Neutrophil (primary cell): ENCODE measurements around the gene GRM5.

ENCODE experiments used
- H3K27ac ChIP-seq: fragments of 200-600 bp; sonication (generic); 2 replicates; pipeline ENCODE4 v1.5.1; 2016; ENCODE audit warnings: mild to moderate bottlenecking, moderate library complexity
- H3K27me3 ChIP-seq: fragments of 200-600 bp; sonication (generic); 2 replicates; pipeline ENCODE4 v1.6.0; 2016; ENCODE audit warnings: mild to moderate bottlenecking
- H3K36me3 ChIP-seq: fragments of 200-600 bp; sonication (generic); 2 replicates; pipeline ENCODE4 v1.5.1; 2017
- H3K4me1 ChIP-seq, 2 experiments: fragments of 200-600 bp in 1 of 2; sonication (generic) in 1 of 2; 1 replicate in 1 of 2; 2 replicates in 1 of 2; pipeline versions ENCODE4 v1.5.1 to v1.6.1; 2013 to 2016; ENCODE audit warnings: low read depth in 1 of 2, low read length in 1 of 2, mild to moderate bottlenecking in 1 of 2, moderate library complexity in 1 of 2; ENCODE audit not compliant: control insufficient read depth in 1 of 2, insufficient read depth in 1 of 2
- H3K4me3 ChIP-seq, 2 experiments: fragments of 200-600 bp in 1 of 2; sonication (generic) in 1 of 2; 1 replicate in 1 of 2; 2 replicates in 1 of 2; pipeline ENCODE4 v1.5.1; 2013 to 2016; ENCODE audit warnings: low read depth in 1 of 2, low read length in 1 of 2, mild to moderate bottlenecking in 1 of 2, moderate library complexity in 1 of 2
- H3K9me3 ChIP-seq: fragments of 200-600 bp; sonication (generic); 2 replicates; pipeline ENCODE4 v1.5.1; 2016
- TF ChIP-seq, protein P1 (sequence below): fragments of 200-600 bp; sonication (generic); IDR thresholded peaks from 2 replicates; pipeline ENCODE4 v1.5.1; 2016; ENCODE audit warnings: antibody characterized with exemption

Gene GRM5

DNA sequence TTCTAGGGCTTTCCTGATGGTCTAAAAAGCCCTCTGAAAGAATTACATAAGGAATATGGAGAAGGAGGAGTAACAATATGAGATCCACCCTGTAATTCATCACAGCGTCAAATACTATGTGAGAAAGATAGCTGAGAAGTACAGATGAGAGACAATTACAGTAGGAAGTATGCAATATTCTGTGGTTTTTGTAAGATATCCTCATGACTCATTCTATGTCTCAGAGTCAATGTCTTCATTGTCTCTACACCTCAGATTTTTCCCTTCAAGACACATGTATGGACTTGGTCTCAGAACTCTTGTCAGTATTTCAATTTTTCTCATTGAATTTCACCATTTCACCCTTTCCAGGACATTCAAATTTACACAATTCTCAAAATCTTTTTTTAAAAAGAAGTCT, 385.0 kb downstream of the GRM5 start:
- Histone ChIP-seq H3K9me3 (no peaks in the 10 kb centered on the region), H3K27me3 (no peaks in the 10 kb centered on the region), H3K4me1 (no peaks in the 10 kb centered on the region), H3K4me3 (no peak overlapping the region), H3K27ac (no peak overlapping the region), H3K36me3 (no peaks in the 10 kb centered on the region)
- TF ChIP-seq, protein P1, sequence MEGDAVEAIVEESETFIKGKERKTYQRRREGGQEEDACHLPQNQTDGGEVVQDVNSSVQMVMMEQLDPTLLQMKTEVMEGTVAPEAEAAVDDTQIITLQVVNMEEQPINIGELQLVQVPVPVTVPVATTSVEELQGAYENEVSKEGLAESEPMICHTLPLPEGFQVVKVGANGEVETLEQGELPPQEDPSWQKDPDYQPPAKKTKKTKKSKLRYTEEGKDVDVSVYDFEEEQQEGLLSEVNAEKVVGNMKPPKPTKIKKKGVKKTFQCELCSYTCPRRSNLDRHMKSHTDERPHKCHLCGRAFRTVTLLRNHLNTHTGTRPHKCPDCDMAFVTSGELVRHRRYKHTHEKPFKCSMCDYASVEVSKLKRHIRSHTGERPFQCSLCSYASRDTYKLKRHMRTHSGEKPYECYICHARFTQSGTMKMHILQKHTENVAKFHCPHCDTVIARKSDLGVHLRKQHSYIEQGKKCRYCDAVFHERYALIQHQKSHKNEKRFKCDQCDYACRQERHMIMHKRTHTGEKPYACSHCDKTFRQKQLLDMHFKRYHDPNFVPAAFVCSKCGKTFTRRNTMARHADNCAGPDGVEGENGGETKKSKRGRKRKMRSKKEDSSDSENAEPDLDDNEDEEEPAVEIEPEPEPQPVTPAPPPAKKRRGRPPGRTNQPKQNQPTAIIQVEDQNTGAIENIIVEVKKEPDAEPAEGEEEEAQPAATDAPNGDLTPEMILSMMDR = no peak

GRCh38 chr11:88666364-88666763, 399.4 kb downstream of the GRM5 start:
- Histone ChIP-seq H3K27ac (no peak overlapping the region), H3K27me3 (no peaks in the 10 kb centered on the region), H3K4me3 (no peak overlapping the region), H3K9me3 (no peaks in the 10 kb centered on the region), H3K4me1 (no peaks in the 10 kb centered on the region), H3K36me3 (no peaks in the 10 kb centered on the region)
- TF ChIP-seq, protein P1 = no peak

DNA sequence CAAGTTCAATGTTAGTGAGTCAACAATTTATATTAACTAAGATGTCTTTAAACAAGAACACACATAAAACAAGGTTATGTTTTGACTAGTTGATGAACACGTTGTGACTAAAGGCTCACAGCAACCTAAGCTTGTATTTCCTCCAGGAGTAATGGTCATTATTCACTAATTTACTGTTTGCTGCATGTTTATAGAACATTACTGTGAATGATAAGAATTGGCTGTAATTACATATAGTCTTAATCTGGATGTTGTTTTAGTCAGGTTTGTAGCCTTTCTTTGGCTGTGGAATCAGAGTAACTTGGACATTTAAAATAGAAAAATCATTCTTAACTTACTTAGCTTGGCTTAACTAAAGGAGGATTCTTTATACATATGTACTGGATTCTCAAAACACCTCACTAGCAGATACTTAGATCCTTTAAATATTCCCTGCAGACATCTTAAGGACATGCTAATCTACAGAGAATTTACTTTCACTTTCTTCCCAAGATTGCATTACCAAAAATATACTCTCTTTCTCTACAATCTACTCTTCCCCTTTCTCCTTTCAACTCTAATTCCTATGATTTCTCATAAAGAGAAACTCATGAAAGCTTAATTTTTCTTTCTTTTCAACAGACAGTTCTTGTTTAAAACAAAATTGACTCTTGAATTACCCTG, 408.6 kb downstream of the GRM5 start:
- H3K4me1 ChIP-seq = no peaks in the 10 kb centered on the region
- H3K36me3 ChIP-seq = no peaks in the 10 kb centered on the region
- no peaks in the 10 kb centered on the region for H3K27me3 ChIP-seq
- H3K9me3 ChIP-seq = no peaks in the 10 kb centered on the region
- TF ChIP-seq, protein P1 = no peak
- H3K27ac ChIP-seq = no peak overlapping the region
- no peak overlapping the region for H3K4me3 ChIP-seq

GRCh38 chr11:88656283-88656682, 409.5 kb downstream of the GRM5 start:
- TF ChIP-seq, protein P1 = no peak

DNA sequence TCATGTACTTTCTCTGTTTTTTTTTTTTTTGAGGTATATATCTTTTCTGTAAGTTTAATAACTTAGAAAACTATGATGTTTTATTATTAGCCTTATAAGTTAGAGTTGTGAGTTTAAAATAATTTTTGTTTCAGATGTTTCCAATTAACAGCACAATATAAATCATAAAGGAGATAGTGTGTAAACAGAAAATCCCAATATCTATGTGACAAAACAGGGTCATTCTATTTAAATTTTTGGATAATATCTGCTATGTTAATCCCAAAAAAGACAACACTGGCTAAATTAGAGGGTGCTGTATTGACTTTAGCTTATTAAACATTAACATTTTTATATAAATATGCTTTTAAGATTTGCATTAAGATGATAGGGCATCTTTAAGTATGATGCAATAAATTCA, 410.1 kb downstream of the GRM5 start:
- Histone ChIP-seq H3K27me3 (no peaks in the 10 kb centered on the region), H3K9me3 (no peaks in the 10 kb centered on the region), H3K4me1 (no peaks in the 10 kb centered on the region), H3K27ac (no peak overlapping the region), H3K36me3 (no peaks in the 10 kb centered on the region), H3K4me3 (no peak overlapping the region)
- TF ChIP-seq, protein P1 = no peak

More at GRCh38 chr11:88656283-88656682, 409.5 kb downstream of the GRM5 start:
- Histone ChIP-seq H3K36me3 (no peaks in the 10 kb centered on the region), H3K4me3 (no peak overlapping the region), H3K4me1 (no peaks in the 10 kb centered on the region), H3K27me3 (no peaks in the 10 kb centered on the region), H3K27ac (no peak overlapping the region), H3K9me3 (no peaks in the 10 kb centered on the region)
